IgD-negative memory B cell (primary cell): Measurements from ENCODE around the gene TSPAN1. TPM values are rescaled to one million over a fixed set of nuclear protein-coding genes. Genes with fewer than 3 reads are reported as not detected.
"Not testable (repeated sequence)": the region's sequence is repeated elsewhere in the genome, so short reads cannot be mapped to it uniquely, and the experiment has no call there.

Experiments
- H3K27ac Mint-ChIP-seq, 3 donors: one replicate each; pipeline ENCODE4 v1.8.0; 2020 to 2022; ENCODE audit warnings: mild to moderate bottlenecking in 3 of 3, mixed read lengths in 3 of 3, moderate library complexity in 1 of 3
- H3K27me3 Mint-ChIP-seq: one replicate; pipeline ENCODE4 v1.8.0; 2021; ENCODE audit warnings: mixed read lengths
- H3K36me3 Mint-ChIP-seq: one replicate; pipeline ENCODE4 v1.8.0; 2020; ENCODE audit warnings: mild to moderate bottlenecking, mixed read lengths
- H3K4me1 Mint-ChIP-seq, 3 donors: one replicate each; pipeline ENCODE4 v1.8.0; 2020 to 2022; ENCODE audit warnings: mixed read lengths in 3 of 3, mild to moderate bottlenecking in 1 of 3
- H3K4me3 Mint-ChIP-seq, 4 donors: one replicate each; pipeline ENCODE4 v1.8.0; 2020 to 2022; ENCODE audit warnings: mild to moderate bottlenecking in 4 of 4, mixed read lengths in 4 of 4, moderate library complexity in 3 of 4
- H3K9me3 Mint-ChIP-seq, 3 donors: one replicate each; pipeline ENCODE4 v1.8.0; 2020 to 2021; ENCODE audit warnings: mixed read lengths in 3 of 3, mild to moderate bottlenecking in 1 of 3
- polyA plus RNA-seq: library from polyadenylated mRNA; unstranded; fragments of 300-500 nt; fragmentation: Illumina TruSeq; gene quantifications from one replicate; pipeline ENCODE4 v1.2.3, GENCODE V29; 2021

The TSPAN1 gene
- polyA plus RNA-seq, 1 donor from 2014 or later = not detected

- no peaks in the 10 kb centered on the region for H3K9me3 Mint-ChIP-seq
- peaks cover 4 to 6% (median 4%) of the 10 kb centered on the region in 3 donors for H3K4me1 Mint-ChIP-seq
- H3K36me3 Mint-ChIP-seq = peaks cover 2% of the 10 kb centered on the region
- peak overlapping the region in 1 of 4 donors; percentile 75 for H3K4me3 Mint-ChIP-seq
- H3K27me3 Mint-ChIP-seq = peaks cover 11% of the 10 kb centered on the region
- no peak overlapping the region for H3K27ac Mint-ChIP-seq
Observed at GRCh38 chr1:46205141-46205540, 30.3 kb downstream of the TSPAN1 start.

GRCh38 chr1:46205791-46206190 is 30.9 kb downstream of the TSPAN1 start:
- H3K9me3 Mint-ChIP-seq = no peaks in the 10 kb centered on the region
- peaks cover 11% of the 10 kb centered on the region for H3K27me3 Mint-ChIP-seq
- H3K4me3 Mint-ChIP-seq = peak overlapping the region in 1 of 4 donors; percentile 3
- H3K4me1 Mint-ChIP-seq = peaks cover 4% of the 10 kb centered on the region in 3 donors
- peaks cover 2% of the 10 kb centered on the region for H3K36me3 Mint-ChIP-seq
- no peak overlapping the region for H3K27ac Mint-ChIP-seq

GRCh38 chr1:46206399-46206798 is 31.5 kb downstream of the TSPAN1 start:
- Mint-ChIP-seq H3K4me3 (no peak overlapping the region), H3K27me3 (peaks cover 11% of the 10 kb centered on the region), H3K4me1 (peaks cover 4% of the 10 kb centered on the region in 3 donors), H3K27ac (no peak overlapping the region), H3K36me3 (peaks cover 2% of the 10 kb centered on the region), H3K9me3 (no peaks in the 10 kb centered on the region)

- Mint-ChIP-seq H3K27ac (no peak overlapping the region), H3K4me3 (no peak overlapping the region), H3K27me3 (peaks cover 4% of the 10 kb centered on the region), H3K36me3 (no peaks in the 10 kb centered on the region), H3K9me3 (no peaks in the 10 kb centered on the region), H3K4me1 (no peaks in the 10 kb centered on the region)
Observed at GRCh38 chr1:46210561-46210960, 35.7 kb downstream of the TSPAN1 start.

- Mint-ChIP-seq H3K36me3 (no peaks in the 10 kb centered on the region), H3K4me1 (no peaks in the 10 kb centered on the region)
Observed at GRCh38 chr1:46211051-46211450, 36.2 kb downstream of the TSPAN1 start.

GRCh38 chr1:46215504-46215903 is 40.6 kb downstream of the TSPAN1 start:
- no peak overlapping the region for H3K27ac Mint-ChIP-seq
- no peaks in the 10 kb centered on the region for H3K36me3 Mint-ChIP-seq

More at GRCh38 chr1:46211051-46211450, 36.2 kb downstream of the TSPAN1 start:
- Mint-ChIP-seq H3K27ac (no peak overlapping the region), H3K27me3 (peaks cover 4% of the 10 kb centered on the region), H3K9me3 (no peaks in the 10 kb centered on the region), H3K4me3 (no peak overlapping the region)

GRCh38 chr1:46218443-46218842 is 43.6 kb downstream of the TSPAN1 start:
- H3K27ac Mint-ChIP-seq = no peak overlapping the region
- peaks cover 7% of the 10 kb centered on the region for H3K27me3 Mint-ChIP-seq
- H3K4me3 Mint-ChIP-seq = no peak overlapping the region
- peaks cover 0 to 3% (median 0%) of the 10 kb centered on the region in 3 donors for H3K9me3 Mint-ChIP-seq
- H3K4me1 Mint-ChIP-seq = peaks cover 0 to 2% (median 1%) of the 10 kb centered on the region in 3 donors
- H3K36me3 Mint-ChIP-seq = no peaks in the 10 kb centered on the region

More at GRCh38 chr1:46215504-46215903, 40.6 kb downstream of the TSPAN1 start:
- no peak overlapping the region for H3K4me3 Mint-ChIP-seq
- no peaks in the 10 kb centered on the region for H3K4me1 Mint-ChIP-seq
- H3K9me3 Mint-ChIP-seq = peaks cover 0 to 3% (median 0%) of the 10 kb centered on the region in 3 donors
- H3K27me3 Mint-ChIP-seq = peaks cover 3% of the 10 kb centered on the region

GRCh38 chr1:46219551-46220520 is 44.9 kb downstream of the TSPAN1 start:
- H3K4me1 Mint-ChIP-seq = peaks cover 0 to 5% (median 4%) of the 10 kb centered on the region in 3 donors
- H3K9me3 Mint-ChIP-seq = peaks cover 0 to 3% (median 0%) of the 10 kb centered on the region in 3 donors
- no peak overlapping the region for H3K4me3 Mint-ChIP-seq
- H3K27ac Mint-ChIP-seq = no peak overlapping the region
- H3K27me3 Mint-ChIP-seq = peaks cover 7% of the 10 kb centered on the region
- H3K36me3 Mint-ChIP-seq = no peaks in the 10 kb centered on the region

- H3K4me1 Mint-ChIP-seq = peaks cover 0 to 5% (median 4%) of the 10 kb centered on the region in 3 donors
- no peak overlapping the region for H3K4me3 Mint-ChIP-seq
- H3K27ac Mint-ChIP-seq = no peak overlapping the region
- peaks cover 6% of the 10 kb centered on the region for H3K27me3 Mint-ChIP-seq
- H3K36me3 Mint-ChIP-seq = no peaks in the 10 kb centered on the region
- H3K9me3 Mint-ChIP-seq = peaks cover 0 to 3% (median 0%) of the 10 kb centered on the region in 3 donors
Observed at GRCh38 chr1:46220808-46221207, 45.9 kb downstream of the TSPAN1 start.

GRCh38 chr1:46221749-46222148 is 46.9 kb downstream of the TSPAN1 start:
- no peaks in the 10 kb centered on the region for H3K36me3 Mint-ChIP-seq
- no peak overlapping the region for H3K4me3 Mint-ChIP-seq
- H3K4me1 Mint-ChIP-seq = peaks cover 0 to 5% (median 4%) of the 10 kb centered on the region in 3 donors
- peaks cover 0 to under 1% (median 0%) of the 10 kb centered on the region in 3 donors for H3K9me3 Mint-ChIP-seq
- no peak overlapping the region for H3K27ac Mint-ChIP-seq
- peaks cover 6% of the 10 kb centered on the region for H3K27me3 Mint-ChIP-seq

GRCh38 chr1:46223055-46223454 is 48.2 kb downstream of the TSPAN1 start:
- H3K36me3 Mint-ChIP-seq = not testable (repeated sequence)

GRCh38 chr1:46223472-46223943 is 48.6 kb downstream of the TSPAN1 start:
- no peaks in the 10 kb centered on the region for H3K9me3 Mint-ChIP-seq
- H3K4me1 Mint-ChIP-seq = peaks cover 1 to 5% (median 4%) of the 10 kb centered on the region in 3 donors
- no peak overlapping the region for H3K4me3 Mint-ChIP-seq
- H3K27me3 Mint-ChIP-seq = peaks cover 4% of the 10 kb centered on the region
- H3K27ac Mint-ChIP-seq = no peak overlapping the region
- H3K36me3 Mint-ChIP-seq = no peaks in the 10 kb centered on the region

More at GRCh38 chr1:46223055-46223454, 48.2 kb downstream of the TSPAN1 start:
- not testable (repeated sequence) for H3K4me1 Mint-ChIP-seq, H3K27me3 Mint-ChIP-seq, H3K27ac Mint-ChIP-seq, H3K9me3 Mint-ChIP-seq, H3K4me3 Mint-ChIP-seq

- H3K27me3 Mint-ChIP-seq = peaks cover 4% of the 10 kb centered on the region
- no peaks in the 10 kb centered on the region for H3K9me3 Mint-ChIP-seq
- H3K36me3 Mint-ChIP-seq = no peaks in the 10 kb centered on the region
- no peak overlapping the region for H3K4me3 Mint-ChIP-seq
- no peak overlapping the region for H3K27ac Mint-ChIP-seq
- peaks cover 4 to 5% (median 4%) of the 10 kb centered on the region in 3 donors for H3K4me1 Mint-ChIP-seq
Observed at GRCh38 chr1:46224966-46225365, 50.1 kb downstream of the TSPAN1 start.

GRCh38 chr1:46231231-46231630 is 56.3 kb downstream of the TSPAN1 start:
- H3K4me1 Mint-ChIP-seq, H3K27me3 Mint-ChIP-seq, H3K9me3 Mint-ChIP-seq, H3K36me3 Mint-ChIP-seq, H3K27ac Mint-ChIP-seq, H3K4me3 Mint-ChIP-seq: not testable (repeated sequence)
